ENCODE measurements around the gene MAP1LC3B2. TPM values are rescaled to one million over a fixed set of nuclear protein-coding genes. Genes with fewer than 3 reads are reported as not detected.

The MAP1LC3B2 gene
- total and polyA plus RNA-seq, 10 of the 15 experiments (the other 5 are each of a cell fraction or from before 2014, with no cell fraction given), result 0.23 to 2.7 (median 0.72) TPM; not detected in 3

- 57% methylated on average over 4 of the region's 4 CpGs for WGBS (ENCODE audit: insufficient coverage, insufficient replicate concordance, low lambda C conversion rate, missing lambda C conversion rate)
- Histone ChIP-seq H3K27ac (ENCODE audit: control insufficient read depth, insufficient read depth) (no peak overlapping the region), H4K20me1 (ENCODE audit: control insufficient read depth, insufficient read depth) (no peaks in the 10 kb centered on the region), H3K4me3 (no peak overlapping the region), H3K9ac (ENCODE audit: control insufficient read depth, insufficient read depth, low read length) (no peak overlapping the region), H3K79me2 (ENCODE audit: control insufficient read depth, insufficient read depth, low read length) (no peaks in the 10 kb centered on the region), H3K36me3 (ENCODE audit: control insufficient read depth in 2 of 2, insufficient read depth in 2 of 2, low read length in 1 of 2) (no peaks in the 10 kb centered on the region), H3K4me1 (ENCODE audit: control insufficient read depth, insufficient read depth, low read length) (no peaks in the 10 kb centered on the region), H3K9me3 (replicated peaks; ENCODE audit: control insufficient read depth, insufficient read depth, low read length) (no peaks in the 10 kb centered on the region; the same call in 2 of the 3 replicates), H2AFZ (ENCODE audit: control insufficient read depth, low read depth, low read length) (no peak overlapping the region), H3K27me3 (replicated peaks in 1 of 2; ENCODE audit: control insufficient read depth in 2 of 2, insufficient read depth in 2 of 2, low read length in 1 of 2) (no peaks in the 10 kb centered on the region; a peak in 1 of 4 replicates), H3K4me2 (ENCODE audit: control insufficient read depth, insufficient read depth) (no peak overlapping the region)
- ChIA-PET POLR2A (no interaction called here), CTCF (no interaction called here), RAD21 (ENCODE audit: unreplicated experiment) (no interaction called here), SMC1A (ENCODE audit: uncharacterized antibody, unreplicated experiment) (interaction anchor here (1.3 kb wide), 1 partner anchor 15 kb away, joined by 3 read pairs; no protein-coding TSS in a partner anchor)
- DNase-seq (ENCODE audit: low read depth, low spot score) (no peak), ATAC-seq (no peak), FAIRE-seq (no peak)
- intact Hi-C loops (cut with micrococcal nuclease; ENCODE audit: unreplicated experiment), result no loop called here
- BruUV-seq (replicated peaks), result no TSS peak
- in situ Hi-C loops (cut with MboI), result no loop called here
- TF ChIP-seq RCOR1 (conservative IDR thresholded peaks at IDR 0.05; ENCODE audit: low read depth, low read length), result no peak
- no peak for TF ChIP-seq CBX5 (IDR thresholded peaks at IDR 0.05; ENCODE audit: low read depth)
- TF ChIP-seq RAD21 (IDR thresholded peaks at IDR 0.05; ENCODE audit: insufficient read depth, low read depth, low read length), result no peak
- no peak for TF ChIP-seq TCF7 (IDR thresholded peaks at IDR 0.05; ENCODE audit: borderline replicate concordance)
- no peak for TF ChIP-seq NR2C2 (IDR thresholded peaks at IDR 0.05; ENCODE audit: borderline replicate concordance, control insufficient read depth, insufficient read length, low read depth)
- no peak for TF ChIP-seq IKZF1 (conservative IDR thresholded peaks at IDR 0.05)
- no peak for TF ChIP-seq STAT1 (conservative IDR thresholded peaks at IDR 0.05)
- TF ChIP-seq WRNIP1 (IDR thresholded peaks at IDR 0.05; ENCODE audit: borderline replicate concordance, low read depth, low read length), result no peak
- TF ChIP-seq CUX1 (IDR thresholded peaks at IDR 0.05; ENCODE audit: insufficient replicate concordance, low read depth, low read length), result no peak
- TF ChIP-seq BCL11A (IDR thresholded peaks at IDR 0.05; ENCODE audit: low read depth, low read length), result no peak
- no peak for TF ChIP-seq TCF3 (IDR thresholded peaks at IDR 0.05; ENCODE audit: borderline replicate concordance, insufficient read depth, low read depth, low read length)
- no peak for TF ChIP-seq MTA3 (IDR thresholded peaks at IDR 0.05; ENCODE audit: borderline replicate concordance, low read length)
- no peak for TF ChIP-seq MAX (IDR thresholded peaks at IDR 0.05; ENCODE audit: low read depth, low read length)
- TF ChIP-seq, protein P1, sequence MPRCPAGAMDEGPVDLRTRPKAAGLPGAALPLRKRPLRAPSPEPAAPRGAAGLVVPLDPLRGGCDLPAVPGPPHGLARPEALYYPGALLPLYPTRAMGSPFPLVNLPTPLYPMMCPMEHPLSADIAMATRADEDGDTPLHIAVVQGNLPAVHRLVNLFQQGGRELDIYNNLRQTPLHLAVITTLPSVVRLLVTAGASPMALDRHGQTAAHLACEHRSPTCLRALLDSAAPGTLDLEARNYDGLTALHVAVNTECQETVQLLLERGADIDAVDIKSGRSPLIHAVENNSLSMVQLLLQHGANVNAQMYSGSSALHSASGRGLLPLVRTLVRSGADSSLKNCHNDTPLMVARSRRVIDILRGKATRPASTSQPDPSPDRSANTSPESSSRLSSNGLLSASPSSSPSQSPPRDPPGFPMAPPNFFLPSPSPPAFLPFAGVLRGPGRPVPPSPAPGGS (IDR thresholded peaks at IDR 0.05; ENCODE audit: borderline replicate concordance, insufficient read depth, low read depth, low read length, poor library complexity, severe bottlenecking), result no peak
- TF ChIP-seq, protein P2, sequence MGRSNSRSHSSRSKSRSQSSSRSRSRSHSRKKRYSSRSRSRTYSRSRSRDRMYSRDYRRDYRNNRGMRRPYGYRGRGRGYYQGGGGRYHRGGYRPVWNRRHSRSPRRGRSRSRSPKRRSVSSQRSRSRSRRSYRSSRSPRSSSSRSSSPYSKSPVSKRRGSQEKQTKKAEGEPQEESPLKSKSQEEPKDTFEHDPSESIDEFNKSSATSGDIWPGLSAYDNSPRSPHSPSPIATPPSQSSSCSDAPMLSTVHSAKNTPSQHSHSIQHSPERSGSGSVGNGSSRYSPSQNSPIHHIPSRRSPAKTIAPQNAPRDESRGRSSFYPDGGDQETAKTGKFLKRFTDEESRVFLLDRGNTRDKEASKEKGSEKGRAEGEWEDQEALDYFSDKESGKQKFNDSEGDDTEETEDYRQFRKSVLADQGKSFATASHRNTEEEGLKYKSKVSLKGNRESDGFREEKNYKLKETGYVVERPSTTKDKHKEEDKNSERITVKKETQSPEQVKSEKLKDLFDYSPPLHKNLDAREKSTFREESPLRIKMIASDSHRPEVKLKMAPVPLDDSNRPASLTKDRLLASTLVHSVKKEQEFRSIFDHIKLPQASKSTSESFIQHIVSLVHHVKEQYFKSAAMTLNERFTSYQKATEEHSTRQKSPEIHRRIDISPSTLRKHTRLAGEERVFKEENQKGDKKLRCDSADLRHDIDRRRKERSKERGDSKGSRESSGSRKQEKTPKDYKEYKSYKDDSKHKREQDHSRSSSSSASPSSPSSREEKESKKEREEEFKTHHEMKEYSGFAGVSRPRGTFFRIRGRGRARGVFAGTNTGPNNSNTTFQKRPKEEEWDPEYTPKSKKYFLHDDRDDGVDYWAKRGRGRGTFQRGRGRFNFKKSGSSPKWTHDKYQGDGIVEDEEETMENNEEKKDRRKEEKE (IDR thresholded peaks at IDR 0.05), result no peak
These were observed 34.2 kb upstream of the MAP1LC3B2 start for GRCh38 chr12:116524964-116525379.
